GM21381 (cell line): ENCODE results near the gene EFNB2.

Source experiments
- ATAC-seq: cut with Tn5 transposase; IDR thresholded peaks from one replicate; pipeline ENCODE4 v1.9.1; 2021; ENCODE audit warnings: mild to moderate bottlenecking, moderate library complexity; ENCODE audit not compliant: unreplicated experiment

EFNB2 gene

GRCh38 chr13:106526738-106527444 lies 8.6 kb downstream of the EFNB2 start:
- no peak for ATAC-seq

- no peak for ATAC-seq
Observed at GRCh38 chr13:106525865-106526264, 9.6 kb downstream of the EFNB2 start.

- ATAC-seq: no peak
Observed at GRCh38 chr13:106524108-106524507, 11.4 kb downstream of the EFNB2 start.

GRCh38 chr13:106523576-106523975 lies 11.9 kb downstream of the EFNB2 start:
- no peak for ATAC-seq

- ATAC-seq: no peak
Observed at GRCh38 chr13:106522898-106523525, 12.4 kb downstream of the EFNB2 start.

DNA sequence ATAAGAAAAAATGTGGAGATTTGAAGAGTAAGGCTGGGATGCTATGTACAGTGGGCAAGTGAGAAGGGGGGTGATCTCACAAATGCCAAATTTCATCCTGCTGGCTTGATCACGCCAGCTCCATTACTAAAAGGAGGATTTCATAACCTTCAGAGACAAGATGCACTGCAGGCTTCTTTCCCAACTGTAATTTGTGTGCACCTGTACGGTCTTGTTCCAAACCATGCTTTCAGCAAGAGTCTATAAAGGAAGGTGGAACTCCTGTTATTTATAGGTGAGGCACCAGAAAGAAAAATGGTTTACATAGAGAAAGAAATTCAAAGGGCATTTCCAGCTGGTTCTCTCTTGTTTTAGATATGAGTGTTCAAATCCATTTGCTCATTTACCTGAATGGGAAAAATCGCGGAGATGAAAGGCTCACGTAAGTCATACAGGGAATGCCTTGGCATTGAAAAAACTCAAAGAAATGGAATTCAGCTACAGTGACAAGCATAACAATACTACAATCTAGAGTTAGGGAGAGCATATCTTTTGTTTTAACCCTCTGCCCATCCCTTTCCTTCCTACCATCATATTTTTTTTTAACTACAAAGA lies 13.3 kb downstream of the EFNB2 start:
- ATAC-seq: no peak

DNA sequence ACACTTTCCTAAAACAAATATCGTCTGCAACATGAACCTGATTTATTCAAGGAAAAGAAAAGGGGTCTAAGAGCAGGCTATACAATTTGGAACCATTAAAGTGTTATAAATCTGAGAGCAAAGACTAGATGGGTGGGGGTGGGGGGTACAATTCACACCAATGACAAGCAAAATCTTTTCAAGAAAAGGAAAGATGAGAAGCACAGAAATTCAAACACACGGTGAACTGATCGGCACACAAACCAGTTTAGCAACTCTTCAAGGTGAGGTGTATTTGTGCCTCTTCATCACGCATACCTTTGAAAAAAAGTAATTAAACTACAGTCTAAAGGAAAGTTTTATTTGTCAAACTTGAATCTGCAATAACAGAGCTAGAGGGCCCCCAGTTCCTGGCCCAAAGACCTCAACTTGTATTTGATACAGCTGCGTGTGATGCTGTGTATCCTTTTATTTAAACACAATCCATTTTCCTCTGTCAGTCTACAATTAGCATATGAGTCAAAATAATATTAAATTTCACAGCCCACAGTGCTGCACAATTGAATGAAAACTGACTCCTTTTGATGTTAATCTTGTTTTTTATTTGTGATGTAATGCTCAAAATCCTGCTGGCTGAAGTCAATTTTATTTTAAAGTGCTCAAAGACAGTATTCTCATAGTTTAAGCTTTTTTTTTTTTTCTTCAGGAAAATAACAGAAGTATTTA lies 14.2 kb downstream of the EFNB2 start:
- ATAC-seq: no peak

DNA sequence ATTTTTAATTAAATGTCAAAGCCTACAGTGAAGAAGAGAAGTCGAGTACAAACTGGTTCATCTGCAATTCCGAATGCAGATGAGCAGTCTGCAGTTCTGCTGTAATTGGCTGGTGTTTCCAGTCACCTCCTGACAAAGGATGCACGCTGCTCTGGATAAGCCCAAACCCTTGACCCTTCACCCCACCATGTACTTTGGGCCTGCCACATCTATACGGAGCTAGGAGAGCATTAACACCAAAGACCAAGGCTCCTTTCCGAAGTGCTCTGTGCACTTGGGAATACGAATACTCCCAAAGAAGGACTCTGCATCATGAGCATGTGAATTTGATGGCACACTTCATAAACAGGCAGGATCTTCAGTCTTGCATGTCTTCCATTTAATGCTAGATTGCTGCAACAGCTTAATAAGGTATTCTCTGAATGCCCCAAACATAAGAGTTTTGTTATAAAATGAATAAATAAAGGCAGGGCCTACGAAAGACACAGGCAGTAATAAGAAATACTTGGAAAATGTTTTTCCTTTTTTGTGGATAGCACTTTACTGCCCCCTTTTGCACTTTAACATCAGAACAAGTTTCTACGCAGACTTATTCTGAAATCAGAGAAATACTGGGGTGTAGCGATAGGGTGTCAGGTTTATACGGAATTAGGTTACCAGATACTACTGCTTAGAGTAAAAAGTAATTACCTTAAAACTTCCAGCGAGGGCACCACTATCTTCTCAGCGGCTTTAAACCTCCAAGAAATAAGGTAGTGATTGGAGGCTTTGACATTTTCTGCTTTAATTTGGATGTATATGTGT lies 15.0 kb downstream of the EFNB2 start:
- no peak for ATAC-seq

DNA sequence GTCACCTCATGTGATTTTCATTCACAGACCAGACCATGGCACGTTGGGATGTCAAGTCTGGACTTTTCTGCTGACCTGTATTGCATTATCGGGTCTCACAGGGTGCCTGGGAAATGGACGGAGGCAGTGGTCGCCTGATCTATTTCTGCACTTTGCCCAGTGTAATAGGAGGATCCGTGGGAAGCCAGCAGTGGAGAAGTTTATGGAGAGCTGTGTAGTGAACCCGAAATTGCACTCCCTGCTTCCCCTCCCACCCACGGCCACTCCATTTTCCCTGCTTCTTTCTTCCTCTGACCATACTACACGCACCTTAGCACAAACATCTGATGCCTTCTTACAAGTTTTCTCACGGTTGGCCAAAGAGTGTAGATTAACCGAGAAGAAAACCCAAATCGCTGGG lies 16.9 kb downstream of the EFNB2 start:
- no peak for ATAC-seq

- ATAC-seq: no peak
Observed at GRCh38 chr13:106517109-106517847, 18.2 kb downstream of the EFNB2 start.

- no peak for ATAC-seq
Observed at GRCh38 chr13:106515635-106516254, 19.7 kb downstream of the EFNB2 start.

DNA sequence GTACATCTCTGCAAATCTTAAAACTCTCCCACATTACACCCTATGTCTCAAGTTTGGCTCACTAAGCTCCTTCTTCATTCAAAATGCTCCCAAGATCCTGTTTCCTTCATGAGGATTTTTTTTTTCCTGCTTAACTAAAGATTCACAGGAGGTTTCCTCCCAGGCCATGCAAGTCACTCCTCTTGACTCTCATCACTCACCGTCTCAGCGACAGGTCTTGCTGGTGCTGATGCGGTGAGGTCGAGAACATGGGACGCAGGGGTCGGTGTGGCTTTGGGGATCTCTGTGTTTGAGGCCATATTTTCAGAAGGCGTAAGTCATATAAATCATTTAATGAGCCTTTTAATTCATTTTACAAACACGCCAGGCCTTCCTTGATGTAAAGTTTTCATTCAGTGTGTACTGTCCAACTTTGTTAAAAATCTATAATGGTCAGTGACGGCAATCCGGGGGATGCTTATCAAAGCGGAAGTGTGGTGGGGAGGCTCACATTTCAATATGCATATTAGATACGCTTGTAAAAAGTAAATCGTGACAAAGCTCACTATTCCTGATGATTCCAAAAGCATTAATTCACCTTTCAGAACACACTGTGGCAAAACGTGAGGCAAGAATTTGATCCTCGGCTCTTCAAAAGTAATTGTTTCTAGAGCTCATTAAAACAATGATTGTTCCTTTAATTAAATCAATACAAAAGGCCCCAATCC lies 20.4 kb downstream of the EFNB2 start:
- ATAC-seq: no peak

DNA sequence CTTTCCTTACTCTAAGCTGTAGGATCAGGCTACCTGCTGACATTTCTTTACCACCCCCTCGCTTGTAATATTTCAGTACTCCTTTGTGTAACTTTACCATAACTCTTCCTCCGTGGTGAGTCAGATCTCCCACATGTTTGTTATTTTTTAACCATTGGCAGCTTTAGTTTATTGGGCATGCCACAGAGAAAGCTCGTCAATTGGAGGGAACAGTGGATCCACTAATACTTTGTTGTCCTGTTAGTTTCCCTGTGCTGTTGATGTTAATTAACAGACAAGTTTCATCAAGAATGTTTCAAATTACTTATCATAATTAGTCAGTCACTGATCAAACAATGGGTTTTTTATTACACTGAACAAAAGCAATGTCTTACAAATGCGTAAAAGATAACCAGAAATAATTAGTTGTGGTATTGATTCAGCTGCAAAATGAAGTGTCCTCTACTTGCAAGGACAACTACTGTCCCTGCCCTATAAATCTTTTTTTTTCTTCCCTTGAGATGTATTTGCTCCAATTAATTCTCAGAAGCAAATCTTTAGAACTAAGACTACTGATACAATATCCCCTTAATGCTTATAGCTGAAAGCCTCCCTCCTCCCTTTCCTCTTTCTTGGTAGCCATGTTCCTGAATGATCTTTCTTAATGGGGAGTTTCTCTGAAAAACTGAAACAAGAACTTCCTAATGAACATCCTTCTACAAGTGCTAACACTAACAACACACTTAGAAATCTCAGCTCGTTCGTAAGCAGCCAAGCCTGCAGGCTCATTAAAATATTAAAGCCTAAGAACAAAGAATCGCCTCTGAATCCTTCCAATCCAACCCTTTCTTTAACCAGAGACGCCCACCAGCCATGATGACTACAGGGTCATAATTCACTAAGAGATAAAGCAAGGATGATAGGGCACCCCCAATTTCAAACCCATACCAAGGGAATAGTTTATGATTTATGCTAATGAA lies 22.2 kb downstream of the EFNB2 start:
- no peak for ATAC-seq

- ATAC-seq: peak; percentile 77
Observed at GRCh38 chr13:106507560-106508274, 27.7 kb downstream of the EFNB2 start.

- ATAC-seq: no peak
Observed at GRCh38 chr13:106506286-106506685, 29.2 kb downstream of the EFNB2 start.

DNA sequence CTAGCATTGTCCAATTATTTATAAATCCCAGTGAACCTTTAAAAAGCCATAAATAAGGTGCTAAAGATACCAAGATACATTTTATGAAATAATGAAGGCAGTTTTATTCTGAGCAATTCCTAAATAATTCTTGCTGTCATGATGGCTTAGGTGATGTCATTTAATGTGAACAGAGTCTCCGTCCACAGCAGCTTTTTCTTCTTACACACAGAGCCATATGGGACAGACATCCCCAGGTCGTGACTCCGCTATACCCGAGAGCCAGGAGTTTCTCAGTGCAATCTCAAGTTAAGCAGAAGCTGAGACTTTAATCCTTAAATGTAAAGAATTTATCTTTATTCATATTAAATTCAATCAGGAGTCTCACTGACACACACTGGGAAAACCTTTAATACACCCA lies 29.7 kb downstream of the EFNB2 start:
- no peak for ATAC-seq

- no peak for ATAC-seq
Observed at GRCh38 chr13:106505295-106505694, 30.2 kb downstream of the EFNB2 start.
